C1 segment of cervical spinal cord (tissue), 14 donors: ENCODE results near the gene SDK2.

Experiments
- DNase-seq, 14 donors: peaks; one replicate each; lab custom pipeline; 2025; lab: John Stamatoyannopoulos, UW

The SDK2 gene

GRCh38 chr17:73654241-73654640 is 10.0 kb upstream of the SDK2 start:
- DNase-seq, result no peak

- no peak for DNase-seq
Observed at GRCh38 chr17:73653810-73654209, 9.6 kb upstream of the SDK2 start.

GRCh38 chr17:73652886-73653480 is 8.7 kb upstream of the SDK2 start:
- no peak for DNase-seq

- DNase-seq, result no peak
Observed at GRCh38 chr17:73650617-73651200, 6.5 kb upstream of the SDK2 start.

- no peak for DNase-seq
Observed at GRCh38 chr17:73650140-73650539, 5.9 kb upstream of the SDK2 start.

- DNase-seq, result no peak
Observed at GRCh38 chr17:73648974-73649373, 4.7 kb upstream of the SDK2 start.

- DNase-seq, result no peak
Observed at GRCh38 chr17:73648543-73648820, 4.2 kb upstream of the SDK2 start.

GRCh38 chr17:73647772-73648542 is 3.7 kb upstream of the SDK2 start:
- DNase-seq, result no peak

- DNase-seq, result no peak
Observed at GRCh38 chr17:73647301-73647695, 3.1 kb upstream of the SDK2 start.

GRCh38 chr17:73646409-73647300 is 2.4 kb upstream of the SDK2 start:
- DNase-seq, result no peak

- DNase-seq, result peak in 10 of 14 donors; percentile 21 to 72 (median 38)
Observed at GRCh38 chr17:73645050-73645871, 1.0 kb upstream of the SDK2 start.

GRCh38 chr17:73643852-73644144 is 447 bp downstream of the SDK2 start:
- DNase-seq, result no peak

- DNase-seq, result peak in 7 of 14 donors; percentile 12 to 63 (median 29)
Observed at GRCh38 chr17:73643001-73643851, 1.0 kb downstream of the SDK2 start.

GRCh38 chr17:73642659-73643000 is 1.6 kb downstream of the SDK2 start:
- DNase-seq, result no peak

GRCh38 chr17:73641826-73642600 is 2.2 kb downstream of the SDK2 start:
- DNase-seq, result no peak

GRCh38 chr17:73640691-73641090 is 3.6 kb downstream of the SDK2 start:
- no peak for DNase-seq

GRCh38 chr17:73639932-73640331 is 4.3 kb downstream of the SDK2 start:
- no peak for DNase-seq

GRCh38 chr17:73639322-73639721 is 4.9 kb downstream of the SDK2 start:
- DNase-seq, result no peak

- no peak for DNase-seq
Observed at GRCh38 chr17:73638556-73638955, 5.7 kb downstream of the SDK2 start.

GRCh38 chr17:73637866-73638265 is 6.4 kb downstream of the SDK2 start:
- DNase-seq, result no peak
